ENCODE measurements around the gene ADGRA1.

DNA sequence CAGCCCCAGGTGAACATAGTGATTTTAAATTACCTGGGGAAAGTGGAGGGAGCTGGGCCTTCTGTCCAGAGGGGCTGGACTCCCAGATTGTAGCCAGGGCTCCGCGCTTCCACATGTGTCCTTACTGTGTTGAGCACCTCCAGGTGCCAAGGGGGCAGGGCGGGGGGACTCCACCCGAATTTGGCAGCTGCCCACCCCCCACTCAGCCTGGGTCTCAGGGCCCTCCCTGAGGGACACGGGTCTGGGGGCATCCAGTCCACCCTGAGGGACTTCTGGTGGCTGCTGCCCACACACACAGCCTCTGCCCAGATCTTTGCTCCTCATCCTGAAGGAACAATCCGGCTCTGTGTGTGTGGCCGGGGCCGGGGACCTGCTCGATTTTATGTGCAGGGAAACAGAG lies 28.2 kb upstream of the ADGRA1 start:
- TF ChIP-seq EZH2 (IDR thresholded peaks at IDR 0.05; ENCODE audit: insufficient read depth, poor library complexity, severe bottlenecking) (no peak), EZH2phosphoT487 (IDR thresholded peaks at IDR 0.05; ENCODE audit: insufficient read depth, low read depth) (no peak)
